H9 (cell line): ENCODE data around the gene ALKBH4. TPM values are rescaled to one million over a fixed set of nuclear protein-coding genes. Genes with fewer than 3 reads are reported as not detected.

Experiments used
- DNase-seq: peaks from one replicate; pipeline ENCODE4 v3.0.0-alpha.2; 2017
- H2AFZ ChIP-seq: one replicate; pipeline ENCODE4 v1.6.1; 2013; ENCODE audit warnings: mild to moderate bottlenecking, low read length, control low read depth, moderate library complexity
- H2AK5ac ChIP-seq: 2 replicates; pipeline ENCODE4 v1.6.1; 2013; ENCODE audit warnings: low read length, control low read depth, mixed read lengths; ENCODE audit not compliant: insufficient read length
- H2BK120ac ChIP-seq: one replicate; pipeline ENCODE4 v1.6.1; 2013; ENCODE audit warnings: low read depth, mild to moderate bottlenecking, low read length, control low read depth, inconsistent platforms; ENCODE audit not compliant: poor library complexity, severe bottlenecking
- H2BK12ac ChIP-seq: 2 replicates; pipeline ENCODE4 v1.6.1; 2013; ENCODE audit warnings: low read length, control low read depth, mixed read lengths, low read depth; ENCODE audit not compliant: insufficient read length
- H2BK15ac ChIP-seq: 2 replicates; pipeline ENCODE4 v1.6.1; 2013; ENCODE audit warnings: low read depth, low read length, control low read depth
- H2BK20ac ChIP-seq: one replicate; pipeline ENCODE4 v1.6.1; 2013; ENCODE audit warnings: low read depth, mild to moderate bottlenecking, low read length, control low read depth, inconsistent platforms; ENCODE audit not compliant: poor library complexity, severe bottlenecking
- H2BK5ac ChIP-seq: 2 replicates; pipeline ENCODE4 v1.6.1; 2013; ENCODE audit warnings: low read length, control low read depth, mixed read lengths; ENCODE audit not compliant: insufficient read length
- H3K14ac ChIP-seq: 2 replicates; pipeline ENCODE4 v1.6.1; 2013; ENCODE audit warnings: low read length, control low read depth; ENCODE audit not compliant: insufficient read depth
- H3K18ac ChIP-seq: 2 replicates; pipeline ENCODE4 v1.6.1; 2013; ENCODE audit warnings: low read depth, mild to moderate bottlenecking, mixed read lengths, low read length, control low read depth; ENCODE audit not compliant: insufficient read length
- H3K23ac ChIP-seq: 2 replicates; pipeline ENCODE4 v1.6.1; 2013; ENCODE audit warnings: low read length, control low read depth, mixed read lengths, low read depth; ENCODE audit not compliant: insufficient read length
- H3K23me2 ChIP-seq: 2 replicates; pipeline ENCODE4 v1.6.1; 2013; ENCODE audit warnings: low read depth, mild to moderate bottlenecking, mixed read lengths, low read length, control low read depth; ENCODE audit not compliant: insufficient read length, poor library complexity, severe bottlenecking
- H3K27ac ChIP-seq: 2 replicates; pipeline ENCODE4 v1.5.1; 2013; ENCODE audit warnings: low read length, control low read depth, mixed read lengths, low read depth; ENCODE audit not compliant: insufficient read length
- H3K27me3 ChIP-seq: 2 replicates; pipeline ENCODE4 v1.6.1; 2013; ENCODE audit warnings: low read length, control low read depth, inconsistent platforms; ENCODE audit not compliant: insufficient read depth
- H3K4ac ChIP-seq: 2 replicates; pipeline ENCODE4 v1.6.1; 2013; ENCODE audit warnings: low read depth, mild to moderate bottlenecking, control low read depth, inconsistent platforms, low read length, moderate library complexity
- H3K4me1 ChIP-seq: 2 replicates; pipeline ENCODE4 v1.6.1; 2013; ENCODE audit warnings: low read length, control low read depth, inconsistent platforms; ENCODE audit not compliant: insufficient read depth
- H3K4me2 ChIP-seq: 2 replicates; pipeline ENCODE4 v1.6.1; 2013; ENCODE audit warnings: low read length, control low read depth, mixed read lengths; ENCODE audit not compliant: insufficient read length, insufficient read depth
- H3K56ac ChIP-seq: 2 replicates; pipeline ENCODE4 v1.6.1; 2013; ENCODE audit warnings: low read depth, mild to moderate bottlenecking, mixed read lengths, low read length, control low read depth; ENCODE audit not compliant: insufficient read length
- H3K79me1 ChIP-seq: 2 replicates; pipeline ENCODE4 v1.6.1; 2013; ENCODE audit warnings: low read depth, mild to moderate bottlenecking, moderate library complexity, low read length, control low read depth, inconsistent platforms; ENCODE audit not compliant: insufficient read depth, poor library complexity, severe bottlenecking
- H3K79me2 ChIP-seq: 2 replicates; pipeline ENCODE4 v1.6.1; 2013; ENCODE audit warnings: low read length, control low read depth, inconsistent platforms; ENCODE audit not compliant: insufficient read depth
- H3K9ac ChIP-seq: 2 replicates; pipeline ENCODE4 v1.6.1; 2013; ENCODE audit warnings: low read length, control low read depth, mixed read lengths; ENCODE audit not compliant: insufficient read length; ENCODE audit errors: extremely low read depth
- H3K9me3 ChIP-seq: one replicate; pipeline ENCODE4 v1.6.1; 2013; ENCODE audit warnings: low read depth, low read length, inconsistent platforms; ENCODE audit not compliant: control insufficient read depth
- H3T11ph ChIP-seq: one replicate; pipeline ENCODE4 v1.6.1; 2013; ENCODE audit warnings: mild to moderate bottlenecking, low read length, control low read depth, inconsistent platforms
- H4K20me1 ChIP-seq: one replicate; pipeline ENCODE4 v1.6.1; 2013; ENCODE audit not compliant: control insufficient read depth, insufficient read length, insufficient read depth
- H4K5ac ChIP-seq: 2 replicates; pipeline ENCODE4 v1.6.1; 2013; ENCODE audit warnings: low read depth, mild to moderate bottlenecking, mixed read lengths, low read length, control low read depth; ENCODE audit not compliant: insufficient read length
- H4K8ac ChIP-seq: replicated peaks from 2 replicates; pipeline ENCODE4 v1.6.1; 2013; ENCODE audit warnings: low read length, control low read depth, mixed read lengths, low read depth; ENCODE audit not compliant: insufficient read length
- H4K91ac ChIP-seq: 2 replicates; pipeline ENCODE4 v1.6.1; 2013; ENCODE audit warnings: low read depth, mild to moderate bottlenecking, moderate library complexity, mixed read lengths, low read length, control low read depth; ENCODE audit not compliant: insufficient read length
- H3K27ac Mint-ChIP-seq, 3 experiments: 2 replicates in 2 of 3; 3 replicates in 1 of 3; pipeline ENCODE4 v1.8.0; 2020 to 2021; ENCODE audit warnings: mixed read lengths in 3 of 3, mild to moderate bottlenecking in 1 of 3, moderate library complexity in 1 of 3
- H3K27me3 Mint-ChIP-seq: 2 replicates; pipeline ENCODE4 v1.8.0; 2021; ENCODE audit warnings: low read depth, mild to moderate bottlenecking, moderate library complexity, mixed read lengths
- H3K36me3 Mint-ChIP-seq, 3 experiments: 2 replicates in 2 of 3; 3 replicates in 1 of 3; pipeline ENCODE4 v1.8.0; 2020 to 2021; ENCODE audit warnings: low read depth in 3 of 3, mixed read lengths in 3 of 3; ENCODE audit not compliant: insufficient read depth in 1 of 3
- H3K4me1 Mint-ChIP-seq, 2 experiments: 2 replicates each; pipeline ENCODE4 v1.8.0; 2020; ENCODE audit warnings: mixed read lengths in 2 of 2
- H3K4me3 Mint-ChIP-seq, 2 experiments: 2 replicates in 1 of 2; 3 replicates in 1 of 2; pipeline ENCODE4 v1.8.0; 2020 to 2021; ENCODE audit warnings: mild to moderate bottlenecking in 2 of 2, mixed read lengths in 2 of 2, moderate library complexity in 1 of 2
- H3K9me3 Mint-ChIP-seq, 2 experiments: 2 replicates in 1 of 2; 3 replicates in 1 of 2; pipeline ENCODE4 v1.8.0; 2020; ENCODE audit warnings: mild to moderate bottlenecking in 2 of 2, mixed read lengths in 2 of 2, moderate library complexity in 1 of 2
- CTCF ChIP-seq: fragments of 200-600 bp; sonication (generic); conservative IDR thresholded peaks from 3 replicates; pipeline ENCODE4 v1.8.0; 2021; ENCODE audit warnings: antibody characterized with exemption, mild to moderate bottlenecking
- whole genome bisulfite sequencing: extraction: QIAGEN DNeasy Blood & Tissue Kit; methylation state at CpG from one replicate; pipeline ENCODE4 v1.1.7; 2013; ENCODE audit warnings: missing lambda C conversion rate, low lambda C conversion rate, mixed read lengths; ENCODE audit not compliant: insufficient read length; ENCODE audit errors: extremely low coverage; 5-methylcytosine and 5-hydroxymethylcytosine counted together
- total RNA-seq: library from RNA; stranded (reverse); gene quantifications from 2 replicates; pipeline ENCODE4 v1.2.1, GENCODE V29; 2021

The ALKBH4 gene
- total RNA-seq, 1 experiment from 2014 or later: 23.9 TPM

GRCh38 chr7:102445674-102446071 is 19.0 kb downstream of the ALKBH4 start:
- no CpG with 5 or more reads among the region's 2 CpGs for WGBS
- no peak overlapping the region for H4K8ac ChIP-seq
- H2BK120ac ChIP-seq: no peak overlapping the region
- H4K91ac ChIP-seq: no peak overlapping the region
- H3K56ac ChIP-seq: no peak overlapping the region
- Mint-ChIP-seq H3K4me3 (no peak overlapping the region), H3K9me3 (no peaks in the 10 kb centered on the region), H3K4me1 (peaks cover 6 to 9% of the 10 kb centered on the region in 2 experiments), H3K27ac (no peak overlapping the region; a peak in 1 of 7 replicates), H3K36me3 (peaks cover 3 to 28% (median 6%) of the 10 kb centered on the region in 3 experiments; a peak in 6 of 7 replicates), H3K27me3 (no peaks in the 10 kb centered on the region)
- no peak overlapping the region for H2AK5ac ChIP-seq
- no peak overlapping the region for H3K9ac ChIP-seq
- no peaks in the 10 kb centered on the region for H3K79me1 ChIP-seq
- no peak for TF ChIP-seq CTCF
- H3K4me1 ChIP-seq: no peaks in the 10 kb centered on the region; the same call in 1 of the 2 replicates
- H3K23me2 ChIP-seq: no peaks in the 10 kb centered on the region
- no peak overlapping the region for H3K18ac ChIP-seq
- H3K4me2 ChIP-seq: no peak overlapping the region
- H3K9me3 ChIP-seq: no peaks in the 10 kb centered on the region
- H3K27ac ChIP-seq: no peak overlapping the region
- no peak overlapping the region for H3K14ac ChIP-seq
- no peak overlapping the region for H2AFZ ChIP-seq
- no peak overlapping the region for H2BK20ac ChIP-seq
- H3T11ph ChIP-seq: no peak overlapping the region
- H2BK12ac ChIP-seq: no peak overlapping the region
- no peak overlapping the region for H2BK15ac ChIP-seq
- H3K27me3 ChIP-seq: no peaks in the 10 kb centered on the region
- no peak overlapping the region for H3K23ac ChIP-seq
- H4K5ac ChIP-seq: no peak overlapping the region
- no peak overlapping the region for H3K4ac ChIP-seq
- DNase-seq: no peak
- H4K20me1 ChIP-seq: no peaks in the 10 kb centered on the region
- H3K79me2 ChIP-seq: no peaks in the 10 kb centered on the region
- no peak overlapping the region for H2BK5ac ChIP-seq
